Activated naive CD4-positive, alpha-beta T cell treated with Interleukin-2 at 50 U/mL for 16 hours (primary cell): Measurements from ENCODE around the gene KCNQ2.

Source experiments
- DNase-seq: peaks from one replicate; pipeline ENCODE4 v3.0.0-alpha.2; 2020

Gene KCNQ2

GRCh38 chr20:63431944-63432343, 40.5 kb downstream of the KCNQ2 start:
- no peak for DNase-seq

- no peak for DNase-seq
Observed at GRCh38 chr20:63430891-63431290, 41.6 kb downstream of the KCNQ2 start.

- DNase-seq: no peak
Observed at GRCh38 chr20:63429992-63430391, 42.5 kb downstream of the KCNQ2 start.

- DNase-seq: no peak
Observed at GRCh38 chr20:63428906-63429575, 43.4 kb downstream of the KCNQ2 start.

- DNase-seq: no peak
Observed at GRCh38 chr20:63427724-63428330, 44.6 kb downstream of the KCNQ2 start.

GRCh38 chr20:63427206-63427605, 45.2 kb downstream of the KCNQ2 start:
- DNase-seq: no peak

- DNase-seq: no peak
Observed at GRCh38 chr20:63425846-63426485, 46.5 kb downstream of the KCNQ2 start.

- no peak for DNase-seq
Observed at GRCh38 chr20:63424613-63425012, 47.8 kb downstream of the KCNQ2 start.

- DNase-seq: no peak
Observed at GRCh38 chr20:63423751-63424150, 48.7 kb downstream of the KCNQ2 start.

GRCh38 chr20:63422653-63423052, 49.8 kb downstream of the KCNQ2 start:
- no peak for DNase-seq

- no peak for DNase-seq
Observed at GRCh38 chr20:63421913-63422312, 50.5 kb downstream of the KCNQ2 start.

GRCh38 chr20:63421094-63421692, 51.3 kb downstream of the KCNQ2 start:
- DNase-seq: no peak

GRCh38 chr20:63420359-63421093, 51.9 kb downstream of the KCNQ2 start:
- no peak for DNase-seq

GRCh38 chr20:63419299-63419698, 53.2 kb downstream of the KCNQ2 start:
- no peak for DNase-seq

- DNase-seq: no peak
Observed at GRCh38 chr20:63418617-63419016, 53.8 kb downstream of the KCNQ2 start.

- no peak for DNase-seq
Observed at GRCh38 chr20:63417738-63418120, 54.7 kb downstream of the KCNQ2 start.

GRCh38 chr20:63417097-63417737, 55.2 kb downstream of the KCNQ2 start:
- DNase-seq: no peak

GRCh38 chr20:63416631-63417030, 55.8 kb downstream of the KCNQ2 start:
- no peak for DNase-seq

GRCh38 chr20:63415647-63416391, 56.6 kb downstream of the KCNQ2 start:
- DNase-seq: no peak

GRCh38 chr20:63414720-63415430, 57.6 kb downstream of the KCNQ2 start:
- DNase-seq: no peak

- DNase-seq: no peak
Observed at GRCh38 chr20:63413963-63414684, 58.3 kb downstream of the KCNQ2 start.
